Measurements from ENCODE around the gene LZTS2.

GRCh38 chr10:100981178-100981772, 18.3 kb upstream of the LZTS2 start:
- TF ChIP-seq POLR2A (IDR thresholded peaks at IDR 0.05) (no peak), POLR2AphosphoS5 (IDR thresholded peaks at IDR 0.05) (no peak), EP300 (IDR thresholded peaks at IDR 0.05; ENCODE audit: low read depth) (no peak)
- TF ChIP-seq, protein P1, sequence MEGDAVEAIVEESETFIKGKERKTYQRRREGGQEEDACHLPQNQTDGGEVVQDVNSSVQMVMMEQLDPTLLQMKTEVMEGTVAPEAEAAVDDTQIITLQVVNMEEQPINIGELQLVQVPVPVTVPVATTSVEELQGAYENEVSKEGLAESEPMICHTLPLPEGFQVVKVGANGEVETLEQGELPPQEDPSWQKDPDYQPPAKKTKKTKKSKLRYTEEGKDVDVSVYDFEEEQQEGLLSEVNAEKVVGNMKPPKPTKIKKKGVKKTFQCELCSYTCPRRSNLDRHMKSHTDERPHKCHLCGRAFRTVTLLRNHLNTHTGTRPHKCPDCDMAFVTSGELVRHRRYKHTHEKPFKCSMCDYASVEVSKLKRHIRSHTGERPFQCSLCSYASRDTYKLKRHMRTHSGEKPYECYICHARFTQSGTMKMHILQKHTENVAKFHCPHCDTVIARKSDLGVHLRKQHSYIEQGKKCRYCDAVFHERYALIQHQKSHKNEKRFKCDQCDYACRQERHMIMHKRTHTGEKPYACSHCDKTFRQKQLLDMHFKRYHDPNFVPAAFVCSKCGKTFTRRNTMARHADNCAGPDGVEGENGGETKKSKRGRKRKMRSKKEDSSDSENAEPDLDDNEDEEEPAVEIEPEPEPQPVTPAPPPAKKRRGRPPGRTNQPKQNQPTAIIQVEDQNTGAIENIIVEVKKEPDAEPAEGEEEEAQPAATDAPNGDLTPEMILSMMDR (IDR thresholded peaks at IDR 0.05): no peak
